Esophagus squamous epithelium (tissue), 5 donors: ENCODE results near the gene CCNYL1. TPM values are rescaled to one million over a fixed set of nuclear protein-coding genes. Genes with fewer than 3 reads are reported as not detected.

Experiments
- DNase-seq: peaks from one replicate; lab custom pipeline; 2025; lab: John Stamatoyannopoulos, UW
- H3K27ac ChIP-seq, 4 donors: fragments of 200-600 bp; sonication (generic); one replicate each; pipeline ENCODE4 v1.5.1; 2016 to 2019; ENCODE audit warnings: mild to moderate bottlenecking in 1 of 4
- H3K27me3 ChIP-seq, 4 donors: fragments of 200-600 bp; sonication (generic); 1 replicate in 3 of 4; 2 replicates in 1 of 4; pipeline versions ENCODE4 v1.5.1 to v1.6.0; 2017 to 2021; ENCODE audit warnings: antibody characterized with exemption in 1 of 4
- H3K36me3 ChIP-seq, 3 donors: fragments of 200-600 bp; sonication (generic); one replicate each; pipeline ENCODE4 v1.5.1; 2016 to 2019
- H3K4me1 ChIP-seq, 3 donors: fragments of 200-600 bp; sonication (generic); one replicate each; pipeline ENCODE4 v1.5.1; 2017 to 2019
- H3K4me3 ChIP-seq, 4 donors: fragments of 200-600 bp; sonication (generic); 1 replicate in 3 of 4; 2 replicates in 1 of 4; pipeline ENCODE4 v1.5.1; 2016 to 2019; ENCODE audit warnings: mild to moderate bottlenecking in 2 of 4, moderate library complexity in 1 of 4
- H3K9me3 ChIP-seq, 3 donors: fragments of 200-600 bp; sonication (generic); one replicate each; pipeline ENCODE4 v1.5.1; 2016 to 2019
- POLR2A ChIP-seq, 4 donors: fragments of 450-650 bp; IDR thresholded peaks; one replicate each; pipeline ENCODE4 v1.6.1; 2017; ENCODE audit warnings: antibody characterized with exemption in 4 of 4, mild to moderate bottlenecking in 4 of 4, moderate library complexity in 3 of 4
- WGBS, 2 donors: methylation state at CpG; one replicate each; pipeline ENCODE4 v1.1.5; 2018; 5-methylcytosine and 5-hydroxymethylcytosine counted together
- intact Hi-C: fragments of 100-400 bp; cut with DNase I; formaldehyde crosslinking; loops from one replicate; pipeline ENCODE4 v1.15.0; 2022
- total RNA-seq, 4 donors: library from RNA; depleted of rRNA; stranded (reverse); fragments of >200 nt; gene quantifications; one replicate each; pipeline ENCODE4 v1.1.0, GENCODE V29; 2016
- TF ChIP-seq, protein P1 (sequence below), 6 experiments: fragments of 450-650 bp in 4 of 6; fragments of 200-600 bp in 2 of 6; sonication (generic) in 2 of 6; IDR thresholded peaks; one replicate each; pipeline ENCODE4 v1.5.1; 2016 to 2019; ENCODE audit warnings: antibody characterized with exemption in 6 of 6, mild to moderate bottlenecking in 4 of 6, moderate library complexity in 4 of 6
- donor health status: DM: yes; HTN: yes; CAD: no.

CCNYL1 gene
- total RNA-seq, 4 donors from 2014 or later, result 12.6 to 24.8 (median 15.4) TPM

DNA sequence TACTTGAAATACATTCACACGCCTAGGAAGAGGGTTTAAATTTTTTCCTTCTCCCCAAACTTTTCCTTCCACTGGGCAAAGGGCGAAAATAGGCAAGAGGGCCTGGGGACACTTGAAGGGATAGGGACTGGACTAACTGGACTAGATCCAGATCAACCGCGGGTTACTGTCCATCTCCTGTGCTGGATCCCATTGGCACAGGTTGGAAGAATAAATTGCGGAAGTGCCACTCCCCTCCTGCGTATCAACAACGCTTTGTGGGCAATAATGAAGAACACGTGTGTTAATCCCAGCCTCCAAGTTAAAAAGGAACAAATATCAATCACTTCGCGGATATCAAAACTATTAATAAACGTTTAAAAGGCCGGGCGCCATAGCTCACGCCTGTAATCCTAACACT is 60.0 kb downstream of the CCNYL1 start:
- peak overlapping the region in 2 of 4 donors; percentile 71 to 90 for H3K27ac ChIP-seq
- WGBS, 2 donors, result 66 to 80% methylated on average over 12 to 13 of the region's 14 CpGs
- TF ChIP-seq POLR2A (IDR thresholded peaks at IDR 0.05), result no peak
- TF ChIP-seq, protein P1, sequence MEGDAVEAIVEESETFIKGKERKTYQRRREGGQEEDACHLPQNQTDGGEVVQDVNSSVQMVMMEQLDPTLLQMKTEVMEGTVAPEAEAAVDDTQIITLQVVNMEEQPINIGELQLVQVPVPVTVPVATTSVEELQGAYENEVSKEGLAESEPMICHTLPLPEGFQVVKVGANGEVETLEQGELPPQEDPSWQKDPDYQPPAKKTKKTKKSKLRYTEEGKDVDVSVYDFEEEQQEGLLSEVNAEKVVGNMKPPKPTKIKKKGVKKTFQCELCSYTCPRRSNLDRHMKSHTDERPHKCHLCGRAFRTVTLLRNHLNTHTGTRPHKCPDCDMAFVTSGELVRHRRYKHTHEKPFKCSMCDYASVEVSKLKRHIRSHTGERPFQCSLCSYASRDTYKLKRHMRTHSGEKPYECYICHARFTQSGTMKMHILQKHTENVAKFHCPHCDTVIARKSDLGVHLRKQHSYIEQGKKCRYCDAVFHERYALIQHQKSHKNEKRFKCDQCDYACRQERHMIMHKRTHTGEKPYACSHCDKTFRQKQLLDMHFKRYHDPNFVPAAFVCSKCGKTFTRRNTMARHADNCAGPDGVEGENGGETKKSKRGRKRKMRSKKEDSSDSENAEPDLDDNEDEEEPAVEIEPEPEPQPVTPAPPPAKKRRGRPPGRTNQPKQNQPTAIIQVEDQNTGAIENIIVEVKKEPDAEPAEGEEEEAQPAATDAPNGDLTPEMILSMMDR (IDR thresholded peaks at IDR 0.05), result no peak
- peaks cover 9 to 47% (median 17%) of the 10 kb centered on the region in 3 donors for H3K4me1 ChIP-seq
- H3K27me3 ChIP-seq, result no peaks in the 10 kb centered on the region
- H3K4me3 ChIP-seq, result peak overlapping the region in 2 of 4 donors; percentile 82 to 93
- intact Hi-C loops, result no loop called here
- no peaks in the 10 kb centered on the region for H3K9me3 ChIP-seq
- H3K36me3 ChIP-seq, result peaks cover 0 to 13% (median 7%) of the 10 kb centered on the region in 3 donors
- DNase-seq, result no peak

DNA sequence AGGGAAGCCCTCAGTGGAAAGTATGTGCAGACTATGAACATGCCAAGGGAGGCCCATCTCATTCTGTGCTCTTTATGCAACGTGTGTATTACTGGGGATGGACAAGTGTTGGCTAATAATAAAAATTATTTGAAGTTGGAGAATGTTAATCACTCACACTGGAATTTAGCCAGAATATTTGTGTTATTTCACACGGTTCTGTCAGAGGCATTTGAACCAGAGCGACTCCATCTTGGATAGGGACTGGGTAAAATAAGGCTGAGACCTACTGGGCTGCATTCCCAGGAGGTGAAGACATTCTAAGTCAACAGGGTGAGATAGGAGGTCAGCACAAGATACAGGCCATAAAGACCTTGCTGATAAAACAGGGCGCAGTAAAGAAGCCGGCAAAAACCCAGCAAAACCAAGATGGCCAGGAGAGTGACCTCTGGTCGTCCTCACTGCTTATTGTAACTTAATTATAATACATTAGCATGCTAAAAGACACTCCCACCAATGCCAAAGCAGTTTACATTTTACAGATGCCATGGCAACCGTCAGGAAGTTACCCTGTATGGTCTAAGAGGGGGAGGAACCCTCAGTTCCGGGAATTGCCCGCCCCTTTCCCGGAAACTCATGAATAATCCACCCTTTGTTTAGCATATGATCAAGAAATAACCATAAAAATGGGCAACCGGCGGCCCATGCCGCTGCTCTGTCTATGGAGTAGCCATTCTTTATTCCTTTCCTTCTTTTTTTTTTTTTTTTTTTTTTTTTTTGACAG is 60.8 kb downstream of the CCNYL1 start:
- H3K4me1 ChIP-seq, result peaks cover 9 to 39% (median 14%) of the 10 kb centered on the region in 3 donors
- H3K27ac ChIP-seq, result no peak overlapping the region
- 67 to 75% methylated on average over 13 of the region's 13 CpGs for WGBS, 2 donors
- H3K36me3 ChIP-seq, result peaks cover 0 to 5% (median 4%) of the 10 kb centered on the region in 3 donors
- no peaks in the 10 kb centered on the region for H3K9me3 ChIP-seq
- TF ChIP-seq, protein P1 (IDR thresholded peaks at IDR 0.05), result no peak
- TF ChIP-seq POLR2A (IDR thresholded peaks at IDR 0.05), result no peak
- no peaks in the 10 kb centered on the region for H3K27me3 ChIP-seq
- DNase-seq, result no peak
- intact Hi-C loops, result no loop called here
- no peak overlapping the region for H3K4me3 ChIP-seq

GRCh38 chr2:207772844-207773205 is 61.4 kb downstream of the CCNYL1 start:
- Histone ChIP-seq H3K27ac (no peak overlapping the region), H3K36me3 (no peaks in the 10 kb centered on the region), H3K4me1 (peaks cover 8 to 33% (median 9%) of the 10 kb centered on the region in 3 donors), H3K9me3 (no peaks in the 10 kb centered on the region), H3K4me3 (no peak overlapping the region), H3K27me3 (no peaks in the 10 kb centered on the region)
- intact Hi-C loops, result no loop called here
- 91 to 92% methylated on average over 11 to 13 of the region's 13 CpGs for WGBS, 2 donors
- no peak for DNase-seq
- no peak for TF ChIP-seq POLR2A (IDR thresholded peaks at IDR 0.05)
- TF ChIP-seq, protein P1 (IDR thresholded peaks at IDR 0.05), result no peak

GRCh38 chr2:207775473-207775872 is 64.0 kb downstream of the CCNYL1 start:
- Histone ChIP-seq H3K36me3 (no peaks in the 10 kb centered on the region), H3K4me3 (no peak overlapping the region), H3K27ac (no peak overlapping the region), H3K9me3 (no peaks in the 10 kb centered on the region), H3K27me3 (no peaks in the 10 kb centered on the region), H3K4me1 (peaks cover 4 to 12% (median 4%) of the 10 kb centered on the region in 3 donors)
- 75 to 90% methylated on average over 3 of the region's 3 CpGs for whole genome bisulfite sequencing, 2 donors
- intact Hi-C loops, result no loop called here
- TF ChIP-seq, protein P1 (IDR thresholded peaks at IDR 0.05), result no peak
- no peak for TF ChIP-seq POLR2A (IDR thresholded peaks at IDR 0.05)
- DNase-seq, result no peak

DNA sequence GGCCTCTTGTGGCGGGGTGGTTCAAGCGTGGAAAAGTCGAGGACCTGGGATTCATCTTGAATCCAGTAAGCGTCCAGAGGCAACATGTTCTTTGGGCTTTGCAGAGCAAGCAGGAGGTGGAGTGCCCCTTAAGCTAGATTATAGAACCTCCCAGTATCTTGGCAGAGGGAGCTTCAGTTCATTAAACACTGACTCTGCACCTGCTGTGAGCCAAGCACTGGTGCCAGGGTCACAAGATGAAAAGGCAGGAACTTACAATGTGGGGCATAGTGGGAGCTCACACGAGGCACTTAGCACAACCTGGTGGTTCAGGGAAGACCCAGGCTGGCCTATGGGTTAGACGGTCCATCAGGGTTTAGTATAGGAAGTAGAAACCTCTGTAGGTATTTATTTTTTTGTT is 65.7 kb downstream of the CCNYL1 start:
- H3K4me1 ChIP-seq, result no peaks in the 10 kb centered on the region
- no peaks in the 10 kb centered on the region for H3K27me3 ChIP-seq
- no peak overlapping the region for H3K27ac ChIP-seq
- intact Hi-C loops, result no loop called here
- WGBS, 2 donors, result 72 to 93% methylated on average over 2 to 6 of the region's 6 CpGs
- no peaks in the 10 kb centered on the region for H3K36me3 ChIP-seq
- no peak for DNase-seq
- H3K4me3 ChIP-seq, result no peak overlapping the region
- H3K9me3 ChIP-seq, result no peaks in the 10 kb centered on the region
- TF ChIP-seq, protein P1 (IDR thresholded peaks at IDR 0.05), result no peak
- TF ChIP-seq POLR2A (IDR thresholded peaks at IDR 0.05), result no peak
